Glutamatergic neuron (in vitro differentiated cells): Measurements from ENCODE around the gene CELF4. TPM values are rescaled to one million over a fixed set of nuclear protein-coding genes. Genes with fewer than 3 reads are reported as not detected.

Experiments used
- DNase-seq: peaks from one replicate; pipeline ENCODE4 v3.0.0; 2022
- H3K27ac Mint-ChIP-seq: one replicate; pipeline ENCODE4 v1.8.0; 2020; ENCODE audit warnings: mild to moderate bottlenecking, mixed read lengths, inconsistent platforms; ENCODE audit not compliant: unreplicated experiment
- H3K27me3 Mint-ChIP-seq: one replicate; pipeline ENCODE4 v1.8.0; 2020; ENCODE audit warnings: mild to moderate bottlenecking, moderate library complexity, mixed read lengths, inconsistent platforms; ENCODE audit not compliant: unreplicated experiment
- H3K36me3 Mint-ChIP-seq: one replicate; pipeline ENCODE4 v1.8.0; 2020; ENCODE audit warnings: mild to moderate bottlenecking, mixed read lengths, inconsistent platforms; ENCODE audit not compliant: unreplicated experiment
- H3K4me1 Mint-ChIP-seq: one replicate; pipeline ENCODE4 v1.8.0; 2020; ENCODE audit warnings: mild to moderate bottlenecking, low read depth, mixed read lengths, inconsistent platforms; ENCODE audit not compliant: unreplicated experiment
- H3K4me3 Mint-ChIP-seq: one replicate; pipeline ENCODE4 v1.8.0; 2020; ENCODE audit warnings: mild to moderate bottlenecking, mixed read lengths, inconsistent platforms; ENCODE audit not compliant: unreplicated experiment
- H3K9me3 Mint-ChIP-seq: one replicate; pipeline ENCODE4 v1.8.0; 2020; ENCODE audit warnings: mild to moderate bottlenecking, moderate library complexity, mixed read lengths, inconsistent platforms; ENCODE audit not compliant: unreplicated experiment
- CTCF ChIP-seq: fragments of 200-600 bp; sonication (generic); IDR thresholded peaks from one replicate; pipeline ENCODE4 v1.5.0; 2021; ENCODE audit not compliant: partially characterized antibody, unreplicated experiment
- total RNA-seq: library from RNA; stranded (reverse); fragmentation: NEBNext Ultra II Directional; extraction: Animal tissue kit (Norgen Biotek cat#: 25700); gene quantifications from one replicate; pipeline ENCODE4 v1.2.1, GENCODE V29; 2021; ENCODE audit not compliant: unreplicated experiment

CELF4 gene
- total RNA-seq, 1 donor from 2014 or later: 38.4 TPM

GRCh38 chr18:37450434-37451132, 115.0 kb downstream of the CELF4 start:
- peaks cover 13% of the 10 kb centered on the region for H3K27me3 Mint-ChIP-seq
- no peaks in the 10 kb centered on the region for H3K36me3 Mint-ChIP-seq
- H3K9me3 Mint-ChIP-seq: peaks cover 19% of the 10 kb centered on the region
- H3K27ac Mint-ChIP-seq: peak overlapping the region; percentile 83
- DNase-seq: peak; percentile 71
- peak overlapping the region; percentile 61 for H3K4me3 Mint-ChIP-seq
- H3K4me1 Mint-ChIP-seq: peaks cover 35% of the 10 kb centered on the region
- no peak for TF ChIP-seq CTCF

DNA sequence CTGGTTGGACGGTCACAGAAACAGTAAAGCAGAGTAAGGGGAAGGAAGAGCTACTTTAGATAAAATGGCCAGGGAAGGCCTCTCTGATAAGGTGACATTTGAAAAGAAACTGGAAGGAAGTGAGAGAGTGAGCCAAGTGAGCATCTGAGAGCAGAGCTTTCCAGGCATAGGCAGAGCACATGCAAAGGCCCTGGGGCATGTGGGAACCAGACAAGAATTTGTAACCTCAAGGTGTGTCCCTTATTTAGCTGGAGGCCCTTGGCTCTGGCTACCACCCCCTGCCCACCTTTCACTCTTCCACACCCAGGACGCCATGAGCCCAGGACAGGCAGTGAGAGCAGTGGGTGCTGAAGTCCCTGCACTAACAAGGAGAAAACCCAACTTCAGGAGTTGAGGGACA, 116.0 kb downstream of the CELF4 start:
- Mint-ChIP-seq H3K27ac (peak overlapping the region; percentile 83), H3K27me3 (peaks cover 13% of the 10 kb centered on the region), H3K4me1 (peaks cover 43% of the 10 kb centered on the region), H3K9me3 (peaks cover 22% of the 10 kb centered on the region), H3K36me3 (no peaks in the 10 kb centered on the region), H3K4me3 (peak overlapping the region; percentile 36)
- DNase-seq: no peak
- no peak for TF ChIP-seq CTCF

DNA sequence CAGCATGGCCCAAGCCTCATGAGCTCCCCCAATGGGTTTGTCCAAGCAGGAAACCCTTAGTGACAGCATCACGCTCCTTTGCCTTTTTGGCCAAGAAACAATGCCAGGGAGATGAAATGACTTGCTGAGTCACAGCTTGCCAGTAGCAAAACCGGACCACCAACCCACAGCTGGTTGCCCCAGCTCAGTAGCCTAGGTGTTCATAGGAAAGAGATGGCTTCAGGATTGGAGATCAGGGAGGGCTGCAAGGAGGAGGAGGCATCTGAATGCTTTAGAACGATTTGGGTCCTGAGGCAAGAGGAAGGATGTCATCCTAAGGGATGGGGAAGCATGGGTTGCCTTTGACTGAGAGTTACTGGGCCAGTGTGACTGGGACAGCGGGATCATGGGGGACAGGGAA, 116.7 kb downstream of the CELF4 start:
- peaks cover 22% of the 10 kb centered on the region for H3K9me3 Mint-ChIP-seq
- TF ChIP-seq CTCF: no peak
- H3K36me3 Mint-ChIP-seq: no peaks in the 10 kb centered on the region
- H3K27me3 Mint-ChIP-seq: peaks cover 11% of the 10 kb centered on the region
- H3K27ac Mint-ChIP-seq: no peak overlapping the region
- DNase-seq: no peak
- peaks cover 48% of the 10 kb centered on the region for H3K4me1 Mint-ChIP-seq
- no peak overlapping the region for H3K4me3 Mint-ChIP-seq

DNA sequence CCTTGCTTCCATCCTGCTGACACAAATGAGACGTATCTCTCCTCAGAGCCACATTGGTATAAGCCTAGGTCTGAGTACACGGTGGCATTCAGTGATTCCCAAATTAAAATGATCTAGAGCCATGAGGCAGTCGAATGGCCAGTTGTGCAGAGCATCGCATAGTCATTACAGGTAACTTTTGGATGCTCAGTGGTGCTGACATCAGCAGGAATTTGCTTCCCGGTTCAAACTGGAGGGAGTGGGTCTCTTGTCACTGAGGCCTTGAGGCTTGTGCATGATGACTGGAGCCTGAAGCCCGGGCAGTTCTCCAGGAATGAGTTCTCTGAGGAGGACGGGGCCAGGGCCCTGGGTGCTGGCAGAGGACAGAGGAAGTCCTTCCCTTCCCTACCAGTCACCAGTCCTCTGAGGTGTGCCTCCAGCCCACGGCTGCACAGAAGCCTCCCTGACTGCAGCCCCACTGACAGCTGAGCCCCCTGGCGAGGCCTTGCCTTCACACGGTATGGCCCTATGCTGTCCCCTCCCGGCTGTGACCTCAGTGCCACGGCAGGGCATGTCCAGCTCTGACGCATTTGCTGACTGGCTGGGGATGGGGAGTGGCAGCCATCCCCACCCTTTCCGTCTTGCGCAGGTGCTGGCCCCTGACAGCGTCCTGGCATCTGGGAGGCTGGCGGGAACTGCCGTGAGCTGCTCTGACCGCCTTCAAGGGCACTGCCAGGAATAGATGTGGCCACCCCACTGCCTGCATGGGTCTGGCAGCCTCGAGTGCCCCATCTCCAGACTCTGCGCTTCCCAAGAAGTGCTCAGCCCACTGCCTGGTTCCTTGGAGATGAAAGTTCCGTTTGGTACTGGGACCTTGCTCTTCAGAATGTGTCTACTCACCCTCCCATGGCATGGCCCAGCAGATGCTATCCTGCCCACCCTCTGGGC, 117.4 kb downstream of the CELF4 start:
- peaks cover 22% of the 10 kb centered on the region for H3K9me3 Mint-ChIP-seq
- peak overlapping the region; percentile 5 for H3K4me3 Mint-ChIP-seq
- H3K27me3 Mint-ChIP-seq: peaks cover 11% of the 10 kb centered on the region
- H3K4me1 Mint-ChIP-seq: peaks cover 55% of the 10 kb centered on the region
- no peaks in the 10 kb centered on the region for H3K36me3 Mint-ChIP-seq
- no peak overlapping the region for H3K27ac Mint-ChIP-seq
- DNase-seq: no peak
- no peak for TF ChIP-seq CTCF
